K562 treated with DMSO at 1 percent for 4 hours (cell line): ENCODE data around the gene P4HB. TPM values are rescaled to one million over a fixed set of nuclear protein-coding genes. Genes with fewer than 3 reads are reported as not detected.

Experiments used
- total RNA-seq: library from RNA; unstranded; fragments of 300-600 nt; gene quantifications from 2 replicates; pipeline ENCODE4 v1.2.3, GENCODE V29; 2022; ENCODE audit not compliant: insufficient read depth

The P4HB gene
- total RNA-seq: 890 and 899 TPM in 2 replicates

DNA sequence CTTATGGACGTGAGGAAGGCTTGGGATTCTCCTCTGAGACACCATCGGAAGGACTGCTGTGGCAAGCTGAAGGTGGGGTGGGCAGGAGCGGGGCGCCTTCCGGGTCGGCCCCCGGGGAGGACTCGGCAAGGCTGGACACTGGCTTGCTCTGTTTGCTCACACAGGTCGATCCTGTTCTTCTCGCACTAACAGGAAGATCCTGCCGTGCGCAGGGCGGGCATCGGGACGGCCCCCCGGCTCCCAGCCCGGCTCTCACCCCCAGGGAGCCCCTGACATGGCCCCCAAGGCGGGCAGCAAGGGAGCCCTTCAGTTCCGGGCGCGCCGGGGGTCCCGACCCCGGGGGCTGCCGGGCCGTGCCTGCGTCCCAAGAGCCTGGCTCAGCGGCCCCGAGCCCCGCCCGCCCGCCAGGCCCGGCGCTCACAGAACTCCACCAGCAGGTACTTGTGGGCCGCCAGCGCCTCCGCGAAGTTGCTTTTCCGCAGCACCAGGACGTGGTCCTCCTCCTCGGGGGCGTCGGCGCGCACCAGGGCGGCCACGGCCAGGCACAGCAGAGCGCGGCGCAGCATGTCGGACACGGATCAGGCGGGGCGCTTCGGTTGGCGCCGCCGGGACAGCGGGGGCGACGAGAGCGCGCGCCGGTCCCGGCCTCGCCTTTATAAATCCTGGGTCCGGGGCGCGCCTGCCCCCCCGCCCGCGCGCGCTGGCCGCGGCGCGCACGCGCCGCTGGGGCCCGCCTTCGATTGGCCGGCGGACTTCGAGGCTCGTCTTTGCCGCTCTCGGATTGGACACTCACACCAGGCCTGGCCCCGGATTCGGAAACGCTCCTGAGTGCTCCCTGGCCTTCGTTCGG is at the start of gene P4HB:
Gene P4HB (minus strand): TSS at position 630 of the 850 bp plus-strand sequence. CDS start 64 bp downstream, at position 566.

DNA sequence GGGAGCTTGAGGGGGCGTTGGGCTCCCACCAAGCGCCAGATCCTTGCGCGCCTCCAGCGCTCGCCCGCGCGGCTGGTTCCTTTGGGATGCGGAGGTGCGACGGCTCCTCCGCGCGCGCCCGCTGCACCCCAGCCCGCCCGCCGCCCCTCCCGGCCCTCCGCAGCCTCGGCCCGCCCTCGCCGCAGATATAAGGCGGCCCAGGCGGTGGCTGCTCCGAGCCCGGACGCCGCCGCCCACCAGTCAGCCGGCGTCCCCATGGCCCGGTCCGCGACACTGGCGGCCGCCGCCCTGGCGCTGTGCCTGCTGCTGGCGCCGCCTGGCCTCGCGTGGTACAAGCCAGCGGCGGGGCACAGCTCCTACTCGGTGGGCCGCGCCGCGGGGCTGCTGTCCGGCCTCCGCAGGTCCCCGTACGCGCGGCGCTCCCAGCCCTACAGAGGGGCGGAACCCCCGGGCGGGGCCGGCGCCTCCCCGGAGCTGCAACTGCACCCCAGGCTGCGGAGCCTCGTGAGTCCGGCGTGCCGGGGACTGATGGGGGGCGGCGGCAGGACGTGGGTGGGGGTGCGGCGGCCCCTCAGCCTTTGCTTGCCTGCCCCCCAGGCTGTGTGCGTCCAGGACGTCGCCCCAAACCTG is 41.8 kb upstream of the P4HB start, which contains the start of gene NPB:
Gene NPB (plus strand): TSS at position 216 of the 630 bp plus-strand sequence. CDS start 40 bp downstream, at position 256.

DNA sequence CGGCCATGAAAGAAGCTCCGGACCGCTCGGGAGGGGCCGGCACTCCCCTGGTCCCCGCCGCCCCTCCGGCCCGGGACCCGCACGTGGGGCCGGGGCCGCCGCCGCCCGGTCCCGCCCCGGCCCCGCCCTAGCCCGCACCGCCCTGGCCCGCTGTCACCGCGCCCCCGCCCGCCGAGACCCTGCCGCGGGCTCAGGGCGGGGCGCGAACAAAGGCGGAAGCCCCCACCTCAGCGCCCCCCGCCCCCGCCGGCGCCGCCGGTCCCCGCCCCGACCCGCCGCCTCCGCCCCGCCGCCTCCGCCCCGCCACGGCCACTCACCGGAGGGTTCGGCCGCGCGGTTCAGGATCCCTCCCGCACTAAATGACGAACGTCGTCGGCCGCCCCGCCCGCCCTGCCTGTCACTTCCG is 10.6 kb upstream of the P4HB start, which contains the start of gene ARHGDIA:
Gene ARHGDIA (minus strand): TSS at position 357 of the 406 bp plus-strand sequence. CDS start 1,407 bp downstream, outside the sequence.

DNA sequence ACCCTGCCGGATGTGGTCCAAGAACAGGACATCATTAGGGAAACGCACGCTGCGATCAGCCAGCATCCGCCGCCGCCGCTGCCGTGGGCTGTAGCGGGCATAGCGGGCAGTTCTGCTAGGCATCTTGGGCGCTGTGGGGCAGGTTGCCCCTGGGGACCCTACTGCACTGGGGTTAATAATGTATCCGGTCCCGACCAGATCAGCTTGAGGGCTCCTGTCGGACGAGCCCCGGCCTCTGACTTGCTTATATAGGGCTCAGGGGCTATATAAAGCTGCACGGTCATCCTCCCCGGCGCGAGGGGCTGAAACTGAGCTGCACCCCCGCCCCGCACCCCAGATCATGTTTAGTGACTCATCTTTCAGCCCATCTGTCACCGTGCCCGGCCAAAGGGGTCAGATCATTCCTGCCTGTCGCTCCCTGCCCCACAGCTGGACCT is 25.5 kb downstream of the P4HB start, which contains the start of gene PPP1R27:
Gene PPP1R27 (minus strand): TSS at position 220 of the 437 bp plus-strand sequence. CDS start 97 bp downstream, at position 123.

DNA sequence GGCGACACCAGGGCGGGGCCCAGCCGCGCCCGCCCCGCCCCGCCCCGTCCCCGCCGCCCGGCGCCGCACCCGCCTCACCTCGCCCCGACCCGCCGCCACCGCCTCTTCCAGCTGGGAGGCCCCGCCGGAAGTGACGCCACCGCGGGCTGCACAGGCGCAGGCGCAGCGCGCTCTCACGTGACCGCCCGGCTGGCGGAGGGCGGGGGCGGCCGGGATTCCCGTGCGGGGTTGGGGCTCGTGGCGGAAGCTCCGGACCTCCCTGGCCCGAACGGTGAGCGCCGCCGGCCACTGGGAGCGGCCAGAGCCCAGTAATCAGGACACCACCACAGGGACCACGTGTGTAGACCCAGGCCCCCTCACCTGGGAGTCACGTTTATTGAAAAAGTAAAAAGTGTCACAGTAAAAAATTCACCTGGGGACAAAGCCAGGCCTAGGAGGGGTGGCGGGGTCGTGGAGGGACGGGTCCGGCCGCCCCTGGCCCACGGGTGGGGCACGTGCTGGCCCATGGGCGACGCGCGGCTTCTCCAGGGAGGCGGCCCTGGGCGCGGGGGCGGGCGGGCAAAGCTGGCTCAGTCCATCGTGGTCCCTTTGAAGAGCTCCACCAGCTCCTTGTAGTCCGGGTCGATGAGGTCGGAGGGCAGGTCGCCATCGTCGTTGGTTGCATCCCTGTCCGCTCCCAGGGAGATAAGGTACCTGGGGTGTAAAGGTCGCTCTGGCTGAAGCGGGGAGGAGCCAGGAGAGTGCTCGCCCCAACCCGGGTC is 27.0 kb downstream of the P4HB start, which contains the start of gene MCRIP1:
Gene MCRIP1 (minus strand): TSS at position 132 of the 761 bp plus-strand sequence. CDS start 8,785 bp downstream, outside the sequence.

DNA sequence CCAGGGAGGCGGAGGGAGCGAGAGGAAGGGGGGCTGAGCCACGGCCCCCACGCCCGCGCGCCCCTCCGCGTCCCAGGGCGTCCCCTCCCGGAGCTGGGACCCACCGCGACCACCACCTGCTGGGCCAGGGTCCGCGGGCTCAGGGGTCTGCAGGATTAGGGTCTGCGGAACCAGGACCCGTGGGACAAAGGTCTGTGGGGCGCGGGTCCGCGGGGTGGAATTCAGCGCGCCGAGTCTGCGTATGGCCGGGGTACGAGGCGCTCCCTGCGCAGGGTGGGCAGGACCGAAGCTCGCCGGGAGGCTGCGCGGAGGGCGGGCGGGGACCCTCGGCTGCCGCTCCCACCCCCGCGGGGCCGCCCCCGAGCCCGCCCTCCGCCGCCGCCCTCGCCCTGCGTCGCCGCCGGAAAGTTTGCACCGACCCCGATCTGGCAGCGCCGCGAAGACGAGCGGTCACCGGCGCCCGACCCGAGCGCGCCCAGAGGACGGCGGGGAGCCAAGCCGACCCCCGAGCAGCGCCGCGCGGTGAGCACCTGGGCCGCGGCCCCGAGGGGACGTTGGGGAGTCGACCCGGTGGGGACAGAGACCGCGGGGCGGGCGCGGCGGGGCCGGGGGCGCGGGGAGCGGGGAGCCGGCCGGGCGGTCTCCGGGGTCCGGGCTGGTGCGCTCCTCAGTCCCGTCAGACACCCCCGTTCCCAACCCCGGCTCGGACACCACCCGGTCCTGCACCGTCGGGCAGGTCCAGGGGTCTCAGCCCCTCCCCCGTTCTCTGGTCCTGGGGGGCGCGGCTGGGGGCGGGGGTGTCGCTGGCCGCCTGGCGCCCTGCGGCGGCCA is 56.4 kb downstream of the P4HB start, which contains the start of gene GCGR:
Gene GCGR (plus strand): TSS at position 423 of the 831 bp plus-strand sequence. CDS start 4,869 bp downstream, outside the sequence.

Other genes with a start within 250 kb of the P4HB start
- 96.3 and 121 TPM in 2 replicates for gene NPLOC4, start 223.4 kb downstream of the P4HB start, total RNA-seq
- gene TSPAN10, start 223.3 kb downstream of the P4HB start, total RNA-seq: 0.47 and 0.97 TPM in 2 replicates
- not detected in 2 replicates for gene PDE6G, start 204.0 kb downstream of the P4HB start, total RNA-seq
- 68.0 and 74.2 TPM in 2 replicates for gene OXLD1, start 193.9 kb downstream of the P4HB start, total RNA-seq
- 31.8 and 43.8 TPM in 2 replicates for gene CCDC137, start 193.8 kb downstream of the P4HB start, total RNA-seq
- gene ARL16, start 176.7 kb downstream of the P4HB start, total RNA-seq: 25.4 and 27.2 TPM in 2 replicates
- 116 and 118 TPM in 2 replicates for gene HGS, start 176.5 kb downstream of the P4HB start, total RNA-seq
- gene MRPL12, start 157.2 kb downstream of the P4HB start, total RNA-seq: 103 and 114 TPM in 2 replicates
- 51.4 and 52.8 TPM in 2 replicates for gene SLC25A10, start 148.3 kb downstream of the P4HB start, total RNA-seq
- gene GCGR, start 56.4 kb downstream of the P4HB start, total RNA-seq: not detected in 2 replicates
- gene MCRIP1, start 27.2 kb downstream of the P4HB start, total RNA-seq: 105 and 145 TPM in 2 replicates
- 0.64 TPM in 1 of 2 replicates, not detected in the other for gene PPP1R27, start 25.5 kb downstream of the P4HB start, total RNA-seq
- 224 and 227 TPM in 2 replicates for gene ARHGDIA, start 10.8 kb upstream of the P4HB start, total RNA-seq
- 137 TPM in 2 replicates for gene ALYREF, start 31.1 kb upstream of the P4HB start, total RNA-seq
- gene ANAPC11, start 31.2 kb upstream of the P4HB start, total RNA-seq: 407 and 464 TPM in 2 replicates
- 5.4 and 6.4 TPM in 2 replicates for gene NPB, start 41.7 kb upstream of the P4HB start, total RNA-seq
- gene PCYT2, start 50.9 kb upstream of the P4HB start, total RNA-seq: 64.0 and 70.6 TPM in 2 replicates
- 39.9 and 50.2 TPM in 2 replicates for gene SIRT7, start 57.6 kb upstream of the P4HB start, total RNA-seq
- gene MAFG, start 67.2 kb upstream of the P4HB start, total RNA-seq: 53.0 and 64.9 TPM in 2 replicates
- 323 and 368 TPM in 2 replicates for gene PYCR1, start 76.8 kb upstream of the P4HB start, total RNA-seq
- gene MYADML2, start 86.7 kb upstream of the P4HB start, total RNA-seq: 0.24 TPM in 1 of 2 replicates, not detected in the other
- 8.8 and 9.4 TPM in 2 replicates for gene NOTUM, start 100.7 kb upstream of the P4HB start, total RNA-seq
- 31.8 and 46.0 TPM in 2 replicates for gene ASPSCR1, start 117.1 kb upstream of the P4HB start, total RNA-seq
- gene CENPX, start 162.3 kb upstream of the P4HB start, total RNA-seq: 145 and 154 TPM in 2 replicates
- gene LRRC45, start 162.8 kb upstream of the P4HB start, total RNA-seq: 10.6 and 11.1 TPM in 2 replicates
- 106 and 109 TPM in 2 replicates for gene RAC3, start 171.1 kb upstream of the P4HB start, total RNA-seq
- gene DCXR, start 177.2 kb upstream of the P4HB start, total RNA-seq: 231 and 240 TPM in 2 replicates
- gene RFNG, start 191.3 kb upstream of the P4HB start, total RNA-seq: 33.4 and 43.0 TPM in 2 replicates
- 132 and 142 TPM in 2 replicates for gene GPS1, start 191.4 kb upstream of the P4HB start, total RNA-seq
- gene DUS1L, start 205.3 kb upstream of the P4HB start, total RNA-seq: 204 and 216 TPM in 2 replicates
- gene FASN, start 237.7 kb upstream of the P4HB start, total RNA-seq: 146 and 202 TPM in 2 replicates